Measurements from ENCODE around the gene ACBD3.

Gene ACBD3

GRCh38 chr1:226110249-226111097, 76.1 kb downstream of the ACBD3 start:
- FAIRE-seq (peak; percentile 77), DNase-seq (ENCODE audit: insufficient read length, low spot score) (peak; percentile 95)
- peak; percentile 88 for TF ChIP-seq PAX5 (IDR thresholded peaks at IDR 0.05; ENCODE audit: insufficient read depth, low read length, severe bottlenecking)
- peak; percentile 38; the same call in 1 of the 2 replicates for TF ChIP-seq SPI1 (IDR thresholded peaks at IDR 0.05; ENCODE audit: low read depth, low read length)
- TF ChIP-seq POLR2AphosphoS5 (IDR thresholded peaks at IDR 0.05; ENCODE audit: low read depth, low read length): peak; percentile 63
- peak; percentile 66 for TF ChIP-seq POU2F2 (IDR thresholded peaks at IDR 0.05; ENCODE audit: low read depth, low read length)
- TF ChIP-seq POLR2A (IDR thresholded peaks at IDR 0.05; ENCODE audit: low read depth, low read length): peak; percentile 64
- TF ChIP-seq TAF1 (IDR thresholded peaks at IDR 0.05; ENCODE audit: low read depth, low read length): peak; percentile 54; the same call in 1 of the 2 replicates

GRCh38 chr1:226109829-226110248, 76.7 kb downstream of the ACBD3 start:
- TF ChIP-seq PAX5 (IDR thresholded peaks at IDR 0.05; ENCODE audit: insufficient read depth, low read length, severe bottlenecking) (no peak), SPI1 (IDR thresholded peaks at IDR 0.05; ENCODE audit: low read depth, low read length) (no peak), POLR2AphosphoS5 (IDR thresholded peaks at IDR 0.05; ENCODE audit: low read depth, low read length) (no peak), POLR2A (IDR thresholded peaks at IDR 0.05; ENCODE audit: low read depth, low read length) (no peak; the same call in 1 of the 2 replicates), TAF1 (IDR thresholded peaks at IDR 0.05; ENCODE audit: low read depth, low read length) (no peak), POU2F2 (IDR thresholded peaks at IDR 0.05; ENCODE audit: low read depth, low read length) (no peak)
- DNase-seq (ENCODE audit: insufficient read length, low spot score): peak; percentile 94
- FAIRE-seq: peak; percentile 54

- DNase-seq (ENCODE audit: insufficient read length, low spot score) (no peak), FAIRE-seq (peak; percentile 56)
- no peak for TF ChIP-seq POLR2AphosphoS5 (IDR thresholded peaks at IDR 0.05; ENCODE audit: low read depth, low read length)
- no peak for TF ChIP-seq TAF1 (IDR thresholded peaks at IDR 0.05; ENCODE audit: low read depth, low read length)
- TF ChIP-seq POLR2A (IDR thresholded peaks at IDR 0.05; ENCODE audit: low read depth, low read length): no peak
- no peak for TF ChIP-seq SPI1 (IDR thresholded peaks at IDR 0.05; ENCODE audit: low read depth, low read length)
- TF ChIP-seq POU2F2 (IDR thresholded peaks at IDR 0.05; ENCODE audit: low read depth, low read length): no peak
- no peak for TF ChIP-seq PAX5 (IDR thresholded peaks at IDR 0.05; ENCODE audit: insufficient read depth, low read length, severe bottlenecking)
Observed at GRCh38 chr1:226108935-226109828, 77.4 kb downstream of the ACBD3 start.

GRCh38 chr1:226107471-226108460, 78.8 kb downstream of the ACBD3 start:
- no peak for TF ChIP-seq POLR2AphosphoS5 (IDR thresholded peaks at IDR 0.05; ENCODE audit: low read depth, low read length)
- no peak for TF ChIP-seq TAF1 (IDR thresholded peaks at IDR 0.05; ENCODE audit: low read depth, low read length)
- FAIRE-seq: no peak
- no peak for DNase-seq (ENCODE audit: insufficient read length, low spot score)

- DNase-seq (ENCODE audit: insufficient read length, low spot score): no peak
- no peak for TF ChIP-seq PAX5 (IDR thresholded peaks at IDR 0.05; ENCODE audit: insufficient read depth, low read length, severe bottlenecking)
Observed at GRCh38 chr1:226104671-226105121, 81.8 kb downstream of the ACBD3 start.

GRCh38 chr1:226100436-226101391, 85.8 kb downstream of the ACBD3 start:
- FAIRE-seq: peak; percentile 88
- DNase-seq (ENCODE audit: insufficient read length, low spot score): peak; percentile 37
- TF ChIP-seq POU2F2 (IDR thresholded peaks at IDR 0.05; ENCODE audit: low read depth, low read length): no peak
- no peak for TF ChIP-seq PAX5 (IDR thresholded peaks at IDR 0.05; ENCODE audit: insufficient read depth, low read length, severe bottlenecking)
- TF ChIP-seq POLR2AphosphoS5 (IDR thresholded peaks at IDR 0.05; ENCODE audit: low read depth, low read length): no peak
- no peak for TF ChIP-seq POLR2A (IDR thresholded peaks at IDR 0.05; ENCODE audit: low read depth, low read length)
- TF ChIP-seq TAF1 (IDR thresholded peaks at IDR 0.05; ENCODE audit: low read depth, low read length): no peak
- TF ChIP-seq SPI1 (IDR thresholded peaks at IDR 0.05; ENCODE audit: low read depth, low read length): no peak

More at GRCh38 chr1:226104671-226105121, 81.8 kb downstream of the ACBD3 start:
- FAIRE-seq: no peak

GRCh38 chr1:226098870-226099835, 87.4 kb downstream of the ACBD3 start:
- TF ChIP-seq POU2F2 (IDR thresholded peaks at IDR 0.05; ENCODE audit: low read depth, low read length): no peak
- TF ChIP-seq POLR2A (IDR thresholded peaks at IDR 0.05; ENCODE audit: low read depth, low read length): no peak
- TF ChIP-seq SPI1 (IDR thresholded peaks at IDR 0.05; ENCODE audit: low read depth, low read length): no peak
- TF ChIP-seq TAF1 (IDR thresholded peaks at IDR 0.05; ENCODE audit: low read depth, low read length): no peak
- TF ChIP-seq PAX5 (IDR thresholded peaks at IDR 0.05; ENCODE audit: insufficient read depth, low read length, severe bottlenecking): no peak
- TF ChIP-seq POLR2AphosphoS5 (IDR thresholded peaks at IDR 0.05; ENCODE audit: low read depth, low read length): no peak
- DNase-seq (ENCODE audit: insufficient read length, low spot score): no peak
- FAIRE-seq: peak; percentile 28

Measured in GM12891 (cell line).